ENCODE measurements around the gene GRAMD2B. TPM values are rescaled to one million over a fixed set of nuclear protein-coding genes. Genes with fewer than 3 reads are reported as not detected.

Gene GRAMD2B
- total and polyA plus RNA-seq, 2 of the 8 experiments (the other 6 are each of a cell fraction or from before 2014, with no cell fraction given): 6.4 to 9.4 TPM

DNA sequence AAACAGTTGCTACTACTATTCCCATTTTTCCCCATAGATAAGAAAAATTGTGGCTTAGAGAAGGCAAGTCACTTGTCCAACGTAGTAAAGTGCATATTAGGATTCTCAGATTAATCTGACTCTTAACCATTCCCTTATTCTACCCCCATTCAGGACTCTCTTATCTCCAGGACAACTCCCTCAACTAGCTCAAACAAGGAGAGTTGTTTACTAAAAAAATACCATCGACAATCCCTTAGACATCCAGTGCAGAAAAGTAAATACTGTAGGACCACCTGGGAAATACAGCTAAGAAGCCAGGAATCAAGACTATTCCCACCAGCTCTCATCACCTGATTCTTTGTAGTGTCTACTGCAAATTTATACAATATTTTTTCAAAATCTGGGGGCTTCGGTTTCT is 9.4 kb upstream of the GRAMD2B start (continued):
- TF ChIP-seq, protein P1, sequence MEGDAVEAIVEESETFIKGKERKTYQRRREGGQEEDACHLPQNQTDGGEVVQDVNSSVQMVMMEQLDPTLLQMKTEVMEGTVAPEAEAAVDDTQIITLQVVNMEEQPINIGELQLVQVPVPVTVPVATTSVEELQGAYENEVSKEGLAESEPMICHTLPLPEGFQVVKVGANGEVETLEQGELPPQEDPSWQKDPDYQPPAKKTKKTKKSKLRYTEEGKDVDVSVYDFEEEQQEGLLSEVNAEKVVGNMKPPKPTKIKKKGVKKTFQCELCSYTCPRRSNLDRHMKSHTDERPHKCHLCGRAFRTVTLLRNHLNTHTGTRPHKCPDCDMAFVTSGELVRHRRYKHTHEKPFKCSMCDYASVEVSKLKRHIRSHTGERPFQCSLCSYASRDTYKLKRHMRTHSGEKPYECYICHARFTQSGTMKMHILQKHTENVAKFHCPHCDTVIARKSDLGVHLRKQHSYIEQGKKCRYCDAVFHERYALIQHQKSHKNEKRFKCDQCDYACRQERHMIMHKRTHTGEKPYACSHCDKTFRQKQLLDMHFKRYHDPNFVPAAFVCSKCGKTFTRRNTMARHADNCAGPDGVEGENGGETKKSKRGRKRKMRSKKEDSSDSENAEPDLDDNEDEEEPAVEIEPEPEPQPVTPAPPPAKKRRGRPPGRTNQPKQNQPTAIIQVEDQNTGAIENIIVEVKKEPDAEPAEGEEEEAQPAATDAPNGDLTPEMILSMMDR (IDR thresholded peaks at IDR 0.05; ENCODE audit: control extremely low read depth in 1 of 3, insufficient read depth in 1 of 3, low read depth in 1 of 3, low read length in 3 of 3): no peak
- no peak for TF ChIP-seq CEBPB (IDR thresholded peaks at IDR 0.05; ENCODE audit: low read depth, low read length)

Measured in H1 (cell line).